Subcutaneous adipose tissue (tissue), 4 donors: ENCODE results near the gene KISS1R. TPM values are rescaled to one million over a fixed set of nuclear protein-coding genes. Genes with fewer than 3 reads are reported as not detected.

Experiments used
- total RNA-seq, 4 donors: library from RNA; depleted of rRNA; stranded (reverse); fragments of >200 nt; gene quantifications; one replicate each; pipeline ENCODE4 v1.1.0, GENCODE V29; 2016
- TF ChIP-seq, protein P1 (sequence below): fragments of 450-650 bp; IDR thresholded peaks from one replicate; pipeline ENCODE4 v1.5.1; 2016; ENCODE audit warnings: low read depth, mild to moderate bottlenecking, control low read depth, antibody characterized with exemption, moderate library complexity

The KISS1R gene
- total RNA-seq, 4 donors from 2014 or later: not detected

DNA sequence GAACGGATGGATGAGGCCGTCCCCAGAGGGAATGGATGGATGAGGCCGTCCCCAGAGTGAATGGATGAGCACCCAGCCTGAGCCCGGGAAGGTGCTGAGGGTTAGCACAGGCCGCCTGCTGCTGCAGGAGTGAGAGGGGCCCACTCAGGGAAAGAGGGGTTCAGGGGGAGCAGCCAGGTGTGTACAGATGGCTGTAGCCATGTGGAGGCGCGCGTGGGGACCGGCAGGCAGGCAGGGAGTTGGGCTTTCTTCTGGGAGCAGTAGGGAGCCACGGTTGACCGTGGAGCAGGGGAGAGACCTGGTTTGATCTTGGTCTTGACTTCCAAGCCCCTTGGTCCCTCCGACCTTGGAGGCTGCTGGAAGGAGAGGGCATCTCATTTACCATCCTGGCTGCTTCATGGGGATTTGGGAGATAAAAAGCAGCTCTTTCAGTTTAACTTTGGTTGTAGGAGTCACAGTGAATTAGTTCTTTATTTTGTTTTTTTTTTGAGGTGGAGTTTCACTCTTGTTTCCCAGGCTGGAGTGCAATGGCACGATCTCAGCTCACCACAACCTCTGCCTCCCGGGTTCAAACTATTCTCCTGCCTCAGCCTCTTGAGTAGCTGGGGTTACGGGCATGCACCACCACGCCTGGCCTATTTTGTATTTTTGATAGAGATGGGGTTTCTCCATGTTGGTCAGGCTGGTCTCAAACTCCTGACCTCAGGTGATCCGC, 33.4 kb downstream of the KISS1R start:
- TF ChIP-seq, protein P1, sequence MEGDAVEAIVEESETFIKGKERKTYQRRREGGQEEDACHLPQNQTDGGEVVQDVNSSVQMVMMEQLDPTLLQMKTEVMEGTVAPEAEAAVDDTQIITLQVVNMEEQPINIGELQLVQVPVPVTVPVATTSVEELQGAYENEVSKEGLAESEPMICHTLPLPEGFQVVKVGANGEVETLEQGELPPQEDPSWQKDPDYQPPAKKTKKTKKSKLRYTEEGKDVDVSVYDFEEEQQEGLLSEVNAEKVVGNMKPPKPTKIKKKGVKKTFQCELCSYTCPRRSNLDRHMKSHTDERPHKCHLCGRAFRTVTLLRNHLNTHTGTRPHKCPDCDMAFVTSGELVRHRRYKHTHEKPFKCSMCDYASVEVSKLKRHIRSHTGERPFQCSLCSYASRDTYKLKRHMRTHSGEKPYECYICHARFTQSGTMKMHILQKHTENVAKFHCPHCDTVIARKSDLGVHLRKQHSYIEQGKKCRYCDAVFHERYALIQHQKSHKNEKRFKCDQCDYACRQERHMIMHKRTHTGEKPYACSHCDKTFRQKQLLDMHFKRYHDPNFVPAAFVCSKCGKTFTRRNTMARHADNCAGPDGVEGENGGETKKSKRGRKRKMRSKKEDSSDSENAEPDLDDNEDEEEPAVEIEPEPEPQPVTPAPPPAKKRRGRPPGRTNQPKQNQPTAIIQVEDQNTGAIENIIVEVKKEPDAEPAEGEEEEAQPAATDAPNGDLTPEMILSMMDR: no peak

DNA sequence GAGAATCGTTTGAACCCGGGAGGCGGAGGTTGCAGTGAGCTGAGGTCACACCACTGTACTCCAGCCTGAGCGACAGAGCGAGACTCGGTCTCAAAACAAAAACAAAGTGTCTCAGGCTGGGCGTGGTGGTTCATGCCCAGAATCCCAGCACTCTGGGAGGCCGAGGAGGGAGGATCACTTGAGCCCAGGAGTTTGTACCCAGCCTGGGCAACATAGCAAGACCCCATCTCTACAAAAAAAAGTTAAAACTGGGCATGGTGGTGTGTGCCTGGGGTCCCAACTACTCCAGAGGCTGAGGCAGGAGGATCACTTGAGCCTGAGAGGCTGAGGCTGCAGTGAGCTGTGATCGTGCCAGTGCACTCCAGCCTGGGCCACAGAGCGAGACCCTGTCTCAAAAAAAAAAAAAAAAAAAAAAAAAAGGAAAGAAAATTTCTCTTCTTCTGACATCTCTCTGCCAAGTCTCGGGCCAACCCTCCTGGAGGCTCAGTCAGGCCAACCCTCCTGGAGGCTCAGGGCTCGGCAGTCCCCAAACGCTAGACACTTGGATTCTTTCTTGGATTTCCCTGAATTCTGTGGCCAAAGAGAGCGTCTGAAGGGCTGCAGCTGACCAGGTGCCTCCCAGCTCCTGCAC, 35.0 kb downstream of the KISS1R start:
- TF ChIP-seq, protein P1: no peak

DNA sequence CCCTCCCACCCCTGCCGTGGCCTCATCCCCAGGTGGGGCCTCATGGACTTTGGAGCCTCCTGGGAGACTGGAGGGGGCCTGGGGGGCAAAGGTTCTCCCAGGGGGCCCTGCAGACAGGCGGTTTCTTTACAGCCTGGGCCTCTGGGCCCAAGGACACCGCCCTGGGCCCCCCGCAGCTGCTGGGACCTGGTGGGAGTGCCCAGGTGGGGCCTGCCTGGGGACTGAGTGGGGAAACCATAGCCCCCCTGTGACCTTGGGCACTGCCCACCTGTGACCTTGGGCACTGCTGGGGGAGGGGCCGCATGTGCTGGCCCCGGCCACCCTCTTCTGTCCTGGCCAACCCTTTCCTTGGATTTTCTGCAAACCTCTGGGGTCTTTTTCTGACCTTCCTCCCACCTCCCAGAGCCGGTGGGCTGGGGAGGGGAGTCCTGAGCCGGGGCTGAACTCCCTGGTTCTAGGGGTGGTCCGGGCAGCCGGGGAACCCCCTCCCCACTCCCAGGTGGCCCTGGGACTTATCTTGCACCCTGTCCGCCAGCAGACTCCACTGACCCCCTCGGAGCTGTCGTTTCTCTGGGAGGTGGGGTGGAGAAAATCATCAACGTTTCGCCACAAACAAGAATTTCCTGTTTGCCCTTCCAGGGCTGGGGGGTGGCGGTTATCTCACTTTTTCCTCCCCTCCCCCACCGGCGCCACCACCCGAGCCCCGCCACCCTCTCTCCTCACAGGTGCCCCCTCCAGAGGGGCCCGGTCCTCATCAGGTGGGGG, 35.7 kb downstream of the KISS1R start:
- TF ChIP-seq, protein P1: no peak

DNA sequence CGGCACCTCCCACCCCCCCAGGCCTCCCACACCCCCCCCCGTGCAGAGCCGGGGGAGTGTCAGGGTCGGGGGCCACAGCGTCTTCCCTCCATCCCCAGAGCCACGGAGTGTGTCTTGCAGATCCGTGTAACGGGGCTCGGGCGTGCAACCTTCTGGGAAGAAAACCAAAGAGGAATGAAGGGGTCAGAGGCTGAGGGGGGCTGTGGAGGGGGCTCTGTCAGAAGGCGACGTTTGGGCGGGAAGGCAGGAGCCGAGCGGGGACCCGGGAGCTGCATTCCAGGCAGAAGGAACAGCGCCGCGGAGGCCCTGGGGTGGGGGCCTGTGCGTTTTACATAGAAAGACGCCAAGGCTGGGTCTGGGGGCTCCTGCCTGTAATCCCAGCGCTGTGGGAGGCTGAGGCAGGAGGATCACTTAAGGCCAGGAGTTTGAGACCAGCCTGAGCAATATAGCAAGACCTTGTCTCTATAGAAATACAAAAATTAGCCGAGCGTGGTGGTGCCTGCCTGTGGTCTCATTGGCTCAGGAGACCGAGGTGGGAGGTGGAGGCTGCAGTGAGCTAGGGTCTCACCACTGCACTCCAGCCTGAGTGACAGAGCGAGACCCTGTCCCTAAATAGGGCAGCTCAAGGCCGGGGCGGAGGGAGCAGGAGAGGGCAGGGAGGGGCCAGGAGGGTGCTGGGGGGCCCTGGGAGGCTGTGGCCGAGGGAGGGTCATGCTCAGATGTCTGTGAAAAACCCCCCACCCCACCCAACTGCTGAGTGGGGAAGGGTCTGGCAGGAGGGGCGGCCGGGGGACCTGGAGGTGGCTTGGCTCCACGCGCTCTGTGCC, 36.5 kb downstream of the KISS1R start:
- TF ChIP-seq, protein P1: no peak

DNA sequence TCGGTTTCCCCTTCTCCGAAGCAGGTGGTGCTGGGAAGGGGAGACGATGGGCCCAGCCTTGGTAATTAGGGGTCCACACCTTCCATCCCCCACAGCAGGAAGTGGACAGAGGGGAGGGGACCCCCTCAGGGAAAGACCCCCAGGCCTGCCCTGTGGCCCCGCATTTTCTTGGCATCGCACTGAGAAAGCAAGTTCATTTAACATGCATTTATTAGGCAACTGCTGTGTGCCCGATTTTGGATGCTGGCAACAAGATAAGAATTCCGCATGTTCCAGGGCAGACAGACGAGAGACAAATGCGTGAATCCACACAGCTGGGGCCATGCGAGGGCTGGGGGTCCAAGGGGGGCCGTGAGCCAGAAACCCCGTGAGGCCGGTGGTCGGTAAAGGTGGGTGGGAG, 37.1 kb downstream of the KISS1R start:
- TF ChIP-seq, protein P1: no peak

DNA sequence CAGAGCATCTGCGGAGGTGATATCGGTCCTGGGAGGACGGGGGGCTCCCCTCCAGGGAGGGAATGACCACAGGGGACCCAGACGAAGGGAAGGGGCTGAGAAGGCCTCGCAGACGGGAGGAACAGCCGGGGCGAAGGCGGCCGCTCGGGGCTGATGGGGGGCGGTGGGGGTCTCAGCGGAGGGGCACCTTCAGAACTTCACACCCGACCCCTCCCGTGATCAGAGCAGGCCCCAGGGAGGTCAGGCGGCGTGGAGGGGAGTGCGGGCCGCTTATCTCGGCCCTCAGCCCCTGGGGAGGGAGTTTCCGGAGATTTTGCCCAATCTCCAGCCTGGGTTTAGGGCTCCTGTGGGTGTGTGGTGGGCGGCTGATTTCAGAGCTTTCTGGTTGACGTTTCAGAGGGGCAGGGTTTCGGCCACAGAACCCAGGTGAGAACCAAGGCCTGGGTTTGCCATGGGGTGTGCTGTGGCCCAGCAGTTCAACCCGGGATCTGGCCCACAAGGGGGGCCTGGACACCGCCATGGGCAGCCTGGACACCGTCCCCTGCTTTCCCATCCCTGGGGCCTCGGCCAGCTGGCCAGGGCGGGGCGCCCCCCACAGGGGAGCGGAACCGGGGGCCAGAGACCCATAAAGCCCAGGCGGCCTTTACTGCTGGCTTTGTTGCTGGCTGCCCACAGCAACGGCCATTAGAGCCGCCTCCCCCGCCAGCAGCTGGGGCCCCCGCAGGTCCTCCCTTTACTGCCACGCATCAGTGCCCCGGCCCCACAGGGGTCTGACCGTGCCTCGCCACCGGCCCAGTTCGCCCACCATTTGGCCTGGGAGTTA, 37.8 kb downstream of the KISS1R start:
- TF ChIP-seq, protein P1: no peak
